Activated CD8-positive, alpha-beta T cell treated with anti-CD3 and anti-CD28 coated beads for 36 hours (primary cell): ENCODE results near the gene HTD2. TPM values are rescaled to one million over a fixed set of nuclear protein-coding genes. Genes with fewer than 3 reads are reported as not detected.
A peak's percentile ranks its signal among the peaks of the same experiment; 100 is the strongest.

Experiments
- ATAC-seq: fragments of 200-7000 bp; cut with Tn5 transposase; one replicate; pipeline ENCODE4 v1.10.0; 2021; ENCODE audit warnings: mild to moderate bottlenecking, moderate library complexity
- CTCF ChIA-PET: fragments of 350-600 bp; sonication (Branson Sonifier 250); formaldehyde crosslinking; loops from one replicate; lab custom pipeline; 2021; ENCODE audit warnings: antibody characterized with exemption; lab: Charles Lee
- POLR2A ChIA-PET: fragments of 350-600 bp; sonication (Branson Sonifier 250); formaldehyde crosslinking; loops from one replicate; lab custom pipeline; 2021; ENCODE audit warnings: antibody characterized with exemption; lab: Charles Lee
- DNase-seq: peaks from one replicate; pipeline ENCODE4 v3.0.0-alpha.2; 2020
- H3K27ac Mint-ChIP-seq: one replicate; pipeline ENCODE4 v1.8.0; 2021; ENCODE audit warnings: mild to moderate bottlenecking, mixed read lengths
- H3K27me3 Mint-ChIP-seq: one replicate; pipeline ENCODE4 v1.8.0; 2021; ENCODE audit warnings: mixed read lengths
- H3K36me3 Mint-ChIP-seq: one replicate; pipeline ENCODE4 v1.8.0; 2021; ENCODE audit warnings: low read depth, mixed read lengths
- H3K4me1 Mint-ChIP-seq: one replicate; pipeline ENCODE4 v1.8.0; 2021; ENCODE audit warnings: low read depth, mixed read lengths
- H3K4me3 Mint-ChIP-seq: one replicate; pipeline ENCODE4 v1.8.0; 2021; ENCODE audit warnings: mild to moderate bottlenecking, moderate library complexity, mixed read lengths
- H3K9me3 Mint-ChIP-seq: one replicate; pipeline ENCODE4 v1.8.0; 2021; ENCODE audit warnings: mixed read lengths
- intact Hi-C: fragments of 100-400 bp; cut with micrococcal nuclease; formaldehyde crosslinking; loops from one replicate; pipeline ENCODE4 v1.10.0; 2022
- total RNA-seq, 2 experiments: library from RNA; stranded (reverse); gene quantifications; one replicate each; pipeline ENCODE4 v1.2.3, GENCODE V29; 2021
- TF ChIP-seq, protein P1 (sequence below): fragments of 200-600 bp; IDR thresholded peaks from one replicate; pipeline ENCODE4 v1.8.0; 2022; ENCODE audit warnings: antibody characterized with exemption, mild to moderate bottlenecking

HTD2 gene
- total RNA-seq, 2 experiments from 2014 or later = 8.4 to 9.6 TPM

- DNase-seq (peak; percentile 55), ATAC-seq (peak; percentile 29)
- peaks cover 28% of the 10 kb centered on the region for H3K4me1 Mint-ChIP-seq
- ChIA-PET POLR2A (interaction anchor here (0.7 to 4.0 kb wide), 9 partner anchors 8 to 147 kb away, joined by 3 to 16 read pairs (median 3); partner anchors contain the start of genes HTD2 and RPP14), CTCF (interaction anchor here (0.7 to 7.2 kb wide), 7 partner anchors 13 to 116 kb away, joined by 3 to 44 read pairs (median 4); partner anchors contain the start of genes HTD2 and RPP14)
- TF ChIP-seq, protein P1, sequence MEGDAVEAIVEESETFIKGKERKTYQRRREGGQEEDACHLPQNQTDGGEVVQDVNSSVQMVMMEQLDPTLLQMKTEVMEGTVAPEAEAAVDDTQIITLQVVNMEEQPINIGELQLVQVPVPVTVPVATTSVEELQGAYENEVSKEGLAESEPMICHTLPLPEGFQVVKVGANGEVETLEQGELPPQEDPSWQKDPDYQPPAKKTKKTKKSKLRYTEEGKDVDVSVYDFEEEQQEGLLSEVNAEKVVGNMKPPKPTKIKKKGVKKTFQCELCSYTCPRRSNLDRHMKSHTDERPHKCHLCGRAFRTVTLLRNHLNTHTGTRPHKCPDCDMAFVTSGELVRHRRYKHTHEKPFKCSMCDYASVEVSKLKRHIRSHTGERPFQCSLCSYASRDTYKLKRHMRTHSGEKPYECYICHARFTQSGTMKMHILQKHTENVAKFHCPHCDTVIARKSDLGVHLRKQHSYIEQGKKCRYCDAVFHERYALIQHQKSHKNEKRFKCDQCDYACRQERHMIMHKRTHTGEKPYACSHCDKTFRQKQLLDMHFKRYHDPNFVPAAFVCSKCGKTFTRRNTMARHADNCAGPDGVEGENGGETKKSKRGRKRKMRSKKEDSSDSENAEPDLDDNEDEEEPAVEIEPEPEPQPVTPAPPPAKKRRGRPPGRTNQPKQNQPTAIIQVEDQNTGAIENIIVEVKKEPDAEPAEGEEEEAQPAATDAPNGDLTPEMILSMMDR = no peak
- intact Hi-C loops = no loop called here
- H3K9me3 Mint-ChIP-seq = no peaks in the 10 kb centered on the region
- H3K36me3 Mint-ChIP-seq = peaks cover 9% of the 10 kb centered on the region
- H3K4me3 Mint-ChIP-seq = peak overlapping the region; percentile 92
- H3K27me3 Mint-ChIP-seq = no peaks in the 10 kb centered on the region
- H3K27ac Mint-ChIP-seq = peak overlapping the region; percentile 91
These were observed 27.1 kb downstream of the HTD2 start for GRCh38 chr3:58333206-58334012.

GRCh38 chr3:58334013-58334321, 27.6 kb downstream of the HTD2 start:
- intact Hi-C loops = no loop called here
- Mint-ChIP-seq H3K9me3 (no peaks in the 10 kb centered on the region), H3K36me3 (peaks cover 10% of the 10 kb centered on the region), H3K27ac (peak overlapping the region; percentile 91), H3K27me3 (no peaks in the 10 kb centered on the region), H3K4me1 (peaks cover 29% of the 10 kb centered on the region), H3K4me3 (peak overlapping the region; percentile 92)
- ChIA-PET CTCF (interaction anchor here (0.7 to 7.2 kb wide), 6 partner anchors 13 to 117 kb away, joined by 3 to 44 read pairs (median 4); partner anchors contain the start of genes HTD2 and RPP14), POLR2A (interaction anchor here (0.6 to 4.0 kb wide), 7 partner anchors 8 to 148 kb away, joined by 3 to 16 read pairs (median 3); partner anchors contain the start of genes HTD2 and RPP14)
- ATAC-seq = no peak
- TF ChIP-seq, protein P1 = no peak
- no peak for DNase-seq

DNA sequence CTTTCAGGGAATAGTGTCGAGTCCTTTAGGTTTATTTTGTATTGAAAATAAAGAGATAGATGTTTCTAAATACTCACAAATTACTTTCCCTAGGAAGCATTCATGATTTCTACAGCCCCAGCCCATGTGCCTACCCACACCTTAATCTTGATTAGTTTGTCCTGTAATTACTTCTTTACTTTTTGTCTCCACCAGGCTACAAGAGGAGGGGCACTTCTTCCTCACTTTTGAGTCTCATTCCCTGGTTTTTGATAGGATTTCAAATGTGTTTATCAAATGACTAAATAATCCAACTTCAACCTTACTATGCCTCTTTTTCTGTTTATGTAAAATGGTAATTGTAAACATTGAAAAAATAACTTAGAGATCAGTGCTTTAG, 28.2 kb downstream of the HTD2 start:
- intact Hi-C loops = no loop called here
- TF ChIP-seq, protein P1 = no peak
- peak overlapping the region; percentile 92 for H3K4me3 Mint-ChIP-seq
- H3K27me3 Mint-ChIP-seq = no peaks in the 10 kb centered on the region
- H3K27ac Mint-ChIP-seq = peak overlapping the region; percentile 92
- POLR2A ChIA-PET = interaction anchor here (0.6 to 4.0 kb wide), 4 partner anchors 9 to 27 kb away, joined by 3 to 16 read pairs (median 4); partner anchors contain the start of genes HTD2 and RPP14
- H3K36me3 Mint-ChIP-seq = peaks cover 14% of the 10 kb centered on the region
- CTCF ChIA-PET = interaction anchor here (0.7 to 7.2 kb wide), 9 partner anchors 14 to 157 kb away, joined by 3 to 44 read pairs (median 4); partner anchors contain the start of genes HTD2 and RPP14
- peaks cover 30% of the 10 kb centered on the region for H3K4me1 Mint-ChIP-seq
- H3K9me3 Mint-ChIP-seq = no peaks in the 10 kb centered on the region
- ATAC-seq (no peak), DNase-seq (no peak)

DNA sequence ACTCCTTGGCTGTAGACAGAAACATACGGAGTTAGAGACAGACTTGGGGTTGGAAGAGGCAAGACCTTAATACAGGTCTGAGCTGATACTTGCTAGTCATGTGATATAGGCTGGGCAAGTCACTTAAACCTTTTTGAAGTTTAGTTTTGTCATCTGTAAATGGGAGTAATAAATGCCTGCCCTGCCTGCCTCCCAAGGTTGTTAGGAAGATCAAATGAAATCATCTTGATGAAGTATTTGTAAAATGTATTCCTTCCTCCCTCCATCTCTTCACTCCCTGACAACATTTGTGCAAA, 29.3 kb downstream of the HTD2 start:
- TF ChIP-seq, protein P1 = no peak
- Mint-ChIP-seq H3K27me3 (no peaks in the 10 kb centered on the region), H3K4me3 (peak overlapping the region; percentile 92), H3K9me3 (no peaks in the 10 kb centered on the region), H3K4me1 (peaks cover 31% of the 10 kb centered on the region), H3K36me3 (peaks cover 15% of the 10 kb centered on the region), H3K27ac (peak overlapping the region; percentile 92)
- POLR2A ChIA-PET = interaction anchor here (0.8 to 4.0 kb wide), 4 partner anchors 9 to 28 kb away, joined by 3 to 16 read pairs (median 4); partner anchors contain the start of genes HTD2 and RPP14
- no peak for ATAC-seq
- no peak for DNase-seq
- intact Hi-C loops = no loop called here
- CTCF ChIA-PET = interaction anchor here (0.6 to 7.2 kb wide), 7 partner anchors 10 to 170 kb away, joined by 3 to 44 read pairs (median 5); partner anchors contain the start of genes HTD2 and RPP14
